Caco-2 (cell line): Measurements from ENCODE around the gene SOX9. TPM values are rescaled to one million over a fixed set of nuclear protein-coding genes. Genes with fewer than 3 reads are reported as not detected.

Source experiments
- BruUV-seq: library from RNA; stranded (reverse); fragments of 400-500 nt; replicated peaks from 2 replicates; lab custom pipeline; 2021; lab: Mats Ljungman, UMichigan
- CTCF ChIA-PET: fragments of 300-600 bp; sonication (Branson Sonifier 250); formaldehyde crosslinking; loops from one replicate; lab custom pipeline; 2022; ENCODE audit warnings: antibody characterized with exemption; lab: Charles Lee
- POLR2A ChIA-PET: fragments of 300-600 bp; sonication (Branson Sonifier 250); formaldehyde crosslinking; loops from one replicate; lab custom pipeline; 2022; ENCODE audit warnings: antibody characterized with exemption; lab: Charles Lee
- DNase-seq, 2 experiments: peaks; one replicate each; pipeline versions ENCODE4 v3.0.0 to v3.0.0-alpha.2; 2020 to 2022
- H3K27me3 ChIP-seq: replicated peaks from 2 replicates; pipeline ENCODE4 v1.6.0; 2011; ENCODE audit warnings: low read length; ENCODE audit not compliant: control insufficient read depth, insufficient read depth
- H3K36me3 ChIP-seq: 2 replicates; pipeline ENCODE4 v1.5.1; 2011; ENCODE audit warnings: low read length; ENCODE audit not compliant: control insufficient read depth, insufficient read depth
- H3K4me1 ChIP-seq: fragments of 250-450 bp; sonication (Bioruptor Pico); 2 replicates; pipeline ENCODE4 v1.5.1; 2020; ENCODE audit warnings: mild to moderate bottlenecking
- H3K4me3 ChIP-seq: 2 replicates; pipeline ENCODE4 v1.5.1; 2011; ENCODE audit warnings: low read depth, mild to moderate bottlenecking, control low read depth, low read length
- H3K9me3 ChIP-seq: fragments of 250-450 bp; sonication (Bioruptor Pico); 2 replicates; pipeline ENCODE4 v1.5.1; 2020; ENCODE audit warnings: mild to moderate bottlenecking, moderate library complexity
- H3K27ac Mint-ChIP-seq: one replicate; pipeline ENCODE4 v1.8.0; 2022; ENCODE audit warnings: mixed read lengths; ENCODE audit not compliant: unreplicated experiment
- H3K27me3 Mint-ChIP-seq: one replicate; pipeline ENCODE4 v1.8.0; 2022; ENCODE audit warnings: mixed read lengths; ENCODE audit not compliant: insufficient read depth, unreplicated experiment
- H3K36me3 Mint-ChIP-seq: one replicate; pipeline ENCODE4 v1.8.0; 2022; ENCODE audit warnings: mild to moderate bottlenecking, mixed read lengths; ENCODE audit not compliant: insufficient read depth, unreplicated experiment
- H3K4me1 Mint-ChIP-seq: one replicate; pipeline ENCODE4 v1.8.0; 2022; ENCODE audit warnings: low read depth, mixed read lengths; ENCODE audit not compliant: unreplicated experiment
- H3K4me3 Mint-ChIP-seq: one replicate; pipeline ENCODE4 v1.8.0; 2022; ENCODE audit warnings: mild to moderate bottlenecking, moderate library complexity, mixed read lengths; ENCODE audit not compliant: unreplicated experiment
- H3K9me3 Mint-ChIP-seq: one replicate; pipeline ENCODE4 v1.8.0; 2022; ENCODE audit warnings: mixed read lengths; ENCODE audit not compliant: unreplicated experiment
- CTCF ChIP-seq, 2 experiments: fragments of 200-600 bp in 1 of 2; IDR thresholded peaks; 1 replicate in 1 of 2; 2 replicates in 1 of 2; pipeline versions ENCODE4 v1.5.1 to v1.8.0; 2011 to 2022; ENCODE audit warnings: antibody characterized with exemption in 1 of 2, control low read depth in 1 of 2, inconsistent platforms in 1 of 2, low read depth in 1 of 2, low read length in 1 of 2, mild to moderate bottlenecking in 1 of 2, moderate library complexity in 1 of 2; ENCODE audit not compliant: insufficient read depth in 1 of 2, severe bottlenecking in 1 of 2, unreplicated experiment in 1 of 2
- intact Hi-C: fragments of 100-400 bp; cut with micrococcal nuclease; formaldehyde crosslinking; loops from one replicate; pipeline ENCODE4 v1.10.0; 2022; ENCODE audit not compliant: unreplicated experiment
- total RNA-seq: library from RNA; stranded (reverse); gene quantifications from 2 replicates; pipeline ENCODE4 v1.2.3, GENCODE V29; 2022

SOX9 gene
- total RNA-seq, 1 experiment from 2014 or later: 46.2 TPM

- DNase-seq: no peak
- no peaks in the 10 kb centered on the region for H3K27me3 ChIP-seq
- H3K4me1 ChIP-seq: peaks cover 4% of the 10 kb centered on the region
- no peak overlapping the region for H3K4me3 ChIP-seq
- CTCF ChIA-PET: no interaction called here
- H3K4me1 Mint-ChIP-seq: no peaks in the 10 kb centered on the region
- no peaks in the 10 kb centered on the region for H3K36me3 Mint-ChIP-seq
- no peak for TF ChIP-seq CTCF (IDR thresholded peaks at IDR 0.05; ENCODE audit: insufficient read depth in 1 of 2, low read depth in 1 of 2, low read length in 1 of 2, severe bottlenecking in 1 of 2, unreplicated experiment in 1 of 2)
- H3K27me3 Mint-ChIP-seq: peaks cover 4% of the 10 kb centered on the region
- no peak overlapping the region for H3K27ac Mint-ChIP-seq
- H3K4me3 Mint-ChIP-seq: no peak overlapping the region
- H3K9me3 Mint-ChIP-seq: no peaks in the 10 kb centered on the region
- BruUV-seq: no TSS peak
- no peaks in the 10 kb centered on the region for H3K36me3 ChIP-seq
- no peaks in the 10 kb centered on the region; the same call in 1 of the 2 replicates for H3K9me3 ChIP-seq
- intact Hi-C loops: no loop called here
- POLR2A ChIA-PET: no interaction called here
Observed at GRCh38 chr17:72076678-72077030, 44.2 kb upstream of the SOX9 start.

- Histone ChIP-seq H3K9me3 (no peaks in the 10 kb centered on the region; the same call in 1 of the 2 replicates), H3K4me3 (no peak overlapping the region), H3K4me1 (peaks cover 4% of the 10 kb centered on the region), H3K27me3 (no peaks in the 10 kb centered on the region), H3K36me3 (no peaks in the 10 kb centered on the region)
- H3K4me3 Mint-ChIP-seq: no peak overlapping the region
- H3K9me3 Mint-ChIP-seq: no peaks in the 10 kb centered on the region
- ChIA-PET CTCF (no interaction called here), POLR2A (no interaction called here)
- H3K4me1 Mint-ChIP-seq: no peaks in the 10 kb centered on the region
- BruUV-seq: no TSS peak
- DNase-seq: no peak
- intact Hi-C loops: no loop called here
- H3K27me3 Mint-ChIP-seq: peaks cover 7% of the 10 kb centered on the region
- no peaks in the 10 kb centered on the region for H3K36me3 Mint-ChIP-seq
- H3K27ac Mint-ChIP-seq: no peak overlapping the region
- no peak for TF ChIP-seq CTCF (IDR thresholded peaks at IDR 0.05; ENCODE audit: insufficient read depth in 1 of 2, low read depth in 1 of 2, low read length in 1 of 2, severe bottlenecking in 1 of 2, unreplicated experiment in 1 of 2)
Observed at GRCh38 chr17:72077326-72077960, 43.4 kb upstream of the SOX9 start.

GRCh38 chr17:72079700-72080099, 41.1 kb upstream of the SOX9 start:
- no TSS peak for BruUV-seq
- peaks cover 10% of the 10 kb centered on the region for H3K27me3 Mint-ChIP-seq
- H3K27ac Mint-ChIP-seq: no peak overlapping the region
- Histone ChIP-seq H3K4me3 (no peak overlapping the region), H3K4me1 (peaks cover 4% of the 10 kb centered on the region), H3K27me3 (no peaks in the 10 kb centered on the region), H3K36me3 (no peaks in the 10 kb centered on the region), H3K9me3 (no peaks in the 10 kb centered on the region; the same call in 1 of the 2 replicates)
- POLR2A ChIA-PET: no interaction called here
- CTCF ChIA-PET: no interaction called here
- no peak for TF ChIP-seq CTCF (IDR thresholded peaks at IDR 0.05; ENCODE audit: insufficient read depth in 1 of 2, low read depth in 1 of 2, low read length in 1 of 2, severe bottlenecking in 1 of 2, unreplicated experiment in 1 of 2)
- H3K36me3 Mint-ChIP-seq: no peaks in the 10 kb centered on the region
- H3K4me1 Mint-ChIP-seq: no peaks in the 10 kb centered on the region
- intact Hi-C loops: no loop called here
- no peaks in the 10 kb centered on the region for H3K9me3 Mint-ChIP-seq
- no peak overlapping the region for H3K4me3 Mint-ChIP-seq
- no peak for DNase-seq
